H1 (cell line): ENCODE data around the gene EXOC2. TPM values are rescaled to one million over a fixed set of nuclear protein-coding genes. Genes with fewer than 3 reads are reported as not detected.

ENCODE experiments used
- CTCF ChIA-PET: fragments of 300-600 bp; sonication (Branson Sonifier 250); formaldehyde crosslinking; loops from one replicate; lab custom pipeline; 2021; ENCODE audit not compliant: partially characterized antibody; lab: Charles Lee
- POLR2A ChIA-PET: fragments of 300-600 bp; sonication (Branson Sonifier 250); formaldehyde crosslinking; loops from one replicate; lab custom pipeline; 2021; ENCODE audit warnings: inconsistent platforms; ENCODE audit not compliant: partially characterized antibody; lab: Charles Lee
- DNase-seq, 2 experiments: peaks; one replicate each; pipeline versions ENCODE4 v3.0.0 to v3.0.0-alpha.2; 2010 to 2022; ENCODE audit warnings: low spot score in 2 of 2, low read depth in 1 of 2, mixed read lengths in 1 of 2
- FAIRE-seq: peaks from 2 replicates; lab custom pipeline; 2011; peaks lifted over from hg19 to GRCh38; lab: Jason Lieb, UNC
- H2AFZ ChIP-seq: 2 replicates; pipeline ENCODE4 v1.8.1; 2012; ENCODE audit warnings: low read length, inconsistent platforms
- H2AK5ac ChIP-seq: 2 replicates; pipeline ENCODE4 v1.6.1; 2013; ENCODE audit warnings: low read depth, low read length
- H2BK120ac ChIP-seq: replicated peaks from 2 replicates; pipeline ENCODE3; 2013; ENCODE audit warnings: low read depth, low read length, inconsistent platforms
- H2BK12ac ChIP-seq: 2 replicates; pipeline ENCODE4 v1.6.1; 2013; ENCODE audit warnings: low read depth, low read length
- H2BK15ac ChIP-seq: 2 replicates; pipeline ENCODE4 v1.6.1; 2013; ENCODE audit warnings: low read length
- H2BK20ac ChIP-seq: 2 replicates; pipeline ENCODE4 v1.6.1; 2013; ENCODE audit warnings: low read length
- H2BK5ac ChIP-seq: 2 replicates; pipeline ENCODE4 v1.6.1; 2013; ENCODE audit warnings: low read depth, low read length
- H3K14ac ChIP-seq: 2 replicates; pipeline ENCODE4 v1.6.1; 2013; ENCODE audit warnings: inconsistent platforms; ENCODE audit not compliant: insufficient read length
- H3K18ac ChIP-seq: 2 replicates; pipeline ENCODE4 v1.6.1; 2013; ENCODE audit warnings: low read length; ENCODE audit errors: extremely low read depth
- H3K23ac ChIP-seq: 2 replicates; pipeline ENCODE4 v1.6.1; 2013; ENCODE audit warnings: inconsistent platforms; ENCODE audit not compliant: insufficient read length
- H3K23me2 ChIP-seq: 2 replicates; pipeline ENCODE4 v1.6.1; 2013; ENCODE audit warnings: low read depth, low read length
- H3K27ac ChIP-seq: 2 replicates; pipeline ENCODE4 v1.6.1; 2011; ENCODE audit warnings: low read depth, low read length, inconsistent platforms
- H3K27me3 ChIP-seq, 4 experiments: replicated peaks in 1 of 4; 1 replicate in 1 of 4; 2 replicates in 3 of 4; pipeline versions ENCODE4 v1.6.1 to v1.8.1; 2011 to 2013; ENCODE audit warnings: low read length in 3 of 4, mild to moderate bottlenecking in 3 of 4, inconsistent platforms in 2 of 4, mixed read lengths in 2 of 4, moderate library complexity in 1 of 4; ENCODE audit not compliant: control insufficient read depth in 3 of 4, insufficient read depth in 3 of 4; ENCODE audit errors: extremely low read depth in 1 of 4
- H3K36me3 ChIP-seq, 4 experiments: 2 replicates each; pipeline versions ENCODE4 v1.6.1 to v1.8.1; 2011 to 2013; ENCODE audit warnings: mild to moderate bottlenecking in 4 of 4, low read length in 3 of 4, moderate library complexity in 2 of 4, control low read depth in 1 of 4, inconsistent platforms in 1 of 4; ENCODE audit not compliant: insufficient read depth in 4 of 4, control insufficient read depth in 2 of 4
- H3K4ac ChIP-seq: replicated peaks from 2 replicates; pipeline ENCODE3; 2013; ENCODE audit warnings: low read length, low read depth, mixed read lengths, inconsistent platforms; ENCODE audit not compliant: insufficient read length
- H3K4me1 ChIP-seq, 4 experiments: replicated peaks in 1 of 4; 1 replicate in 1 of 4; 2 replicates in 3 of 4; pipeline versions ENCODE4 v1.6.1 to v1.8.1; 2011 to 2013; ENCODE audit warnings: low read length in 3 of 4, inconsistent platforms in 2 of 4, mixed read lengths in 1 of 4; ENCODE audit not compliant: insufficient read depth in 4 of 4, control insufficient read depth in 3 of 4
- H3K4me2 ChIP-seq, 2 experiments: 2 replicates each; pipeline versions ENCODE4 v1.6.1 to v1.8.1; 2011 to 2013; ENCODE audit warnings: low read depth in 2 of 2, low read length in 2 of 2, control low read depth in 1 of 2, inconsistent platforms in 1 of 2, mild to moderate bottlenecking in 1 of 2; ENCODE audit not compliant: insufficient read depth in 1 of 2
- H3K4me3 ChIP-seq, 4 experiments: fragments of 200-600, 300-600 bp in 1 of 4; sonication (generic), shearing (Covaris generic), sonication (Bioruptor Twin) in 1 of 4; 2 replicates each; pipeline versions ENCODE4 v1.5.1 to v1.8.1; 2011 to 2016; ENCODE audit warnings: low read length in 4 of 4, low read depth in 3 of 4, control low read depth in 2 of 4, inconsistent platforms in 2 of 4, mild to moderate bottlenecking in 2 of 4, mixed read lengths in 1 of 4, moderate library complexity in 1 of 4; ENCODE audit not compliant: insufficient read depth in 2 of 4; ENCODE audit errors: extremely low read depth in 1 of 4
- H3K56ac ChIP-seq: replicated peaks from 2 replicates; pipeline ENCODE3; 2013; ENCODE audit warnings: low read depth, mild to moderate bottlenecking, mixed read lengths, low read length, inconsistent platforms; ENCODE audit not compliant: insufficient read length
- H3K79me1 ChIP-seq: 2 replicates; pipeline ENCODE4 v1.6.1; 2013; ENCODE audit warnings: low read depth, low read length, control low read depth
- H3K79me2 ChIP-seq, 2 experiments: 2 replicates each; pipeline versions ENCODE4 v1.6.1 to v1.8.1; 2012 to 2013; ENCODE audit warnings: low read length in 2 of 2, mild to moderate bottlenecking in 2 of 2, inconsistent platforms in 1 of 2; ENCODE audit not compliant: insufficient read depth in 2 of 2, control insufficient read depth in 1 of 2
- H3K9ac ChIP-seq, 4 experiments: replicated peaks in 1 of 4; 1 replicate in 1 of 4; 2 replicates in 3 of 4; pipeline versions ENCODE4 v1.6.1 to v1.8.1; 2011 to 2013; ENCODE audit warnings: low read depth in 3 of 4, low read length in 3 of 4, control low read depth in 2 of 4, mild to moderate bottlenecking in 2 of 4, moderate library complexity in 2 of 4, inconsistent platforms in 1 of 4; ENCODE audit errors: extremely low read depth in 1 of 4
- H3K9me3 ChIP-seq, 2 experiments: 2 replicates each; pipeline versions ENCODE4 v1.6.1 to v1.8.1; 2012 to 2013; ENCODE audit warnings: mild to moderate bottlenecking in 2 of 2, moderate library complexity in 2 of 2, control low read depth in 1 of 2, inconsistent platforms in 1 of 2, low read depth in 1 of 2, low read length in 1 of 2, mixed read lengths in 1 of 2; ENCODE audit not compliant: insufficient read depth in 2 of 2
- H4K20me1 ChIP-seq, 2 experiments: replicated peaks in 1 of 2; 2 replicates each; pipeline versions ENCODE3 to v1.8.1; 2011 to 2013; ENCODE audit warnings: inconsistent platforms in 2 of 2, low read length in 2 of 2, mild to moderate bottlenecking in 1 of 2; ENCODE audit not compliant: insufficient read depth in 2 of 2, control insufficient read depth in 1 of 2
- H4K5ac ChIP-seq: 2 replicates; pipeline ENCODE4 v1.6.1; 2013; ENCODE audit warnings: low read length, low read depth, mixed read lengths, inconsistent platforms; ENCODE audit not compliant: insufficient read length
- H4K8ac ChIP-seq: 2 replicates; pipeline ENCODE4 v1.8.0; 2013; ENCODE audit warnings: mild to moderate bottlenecking, moderate library complexity, low read length, inconsistent platforms; ENCODE audit not compliant: insufficient read depth; ENCODE audit errors: extremely low read depth
- H4K91ac ChIP-seq: replicated peaks from 2 replicates; pipeline ENCODE3; 2013; ENCODE audit warnings: low read length, mixed read lengths, inconsistent platforms; ENCODE audit not compliant: insufficient read length
- ATF3 ChIP-seq: IDR thresholded peaks from 2 replicates; pipeline ENCODE4 v1.6.1; 2011; ENCODE audit warnings: low read depth, mild to moderate bottlenecking, low read length; ENCODE audit not compliant: insufficient read depth
- CREB1 ChIP-seq: IDR thresholded peaks from 2 replicates; pipeline ENCODE4 v1.6.1; 2012; ENCODE audit warnings: inconsistent platforms
- KDM4A ChIP-seq: IDR thresholded peaks from one replicate; pipeline ENCODE4 v1.7.1; 2012; ENCODE audit warnings: low read depth, mild to moderate bottlenecking, moderate library complexity, low read length, inconsistent platforms; ENCODE audit not compliant: severe bottlenecking
- PHF8 ChIP-seq: fragments of 200-600 bp; sonication (generic); conservative IDR thresholded peaks from 2 replicates; pipeline ENCODE4 v1.7.1; 2012; ENCODE audit warnings: low read depth, mild to moderate bottlenecking, inconsistent platforms, low read length, moderate library complexity
- POLR2A ChIP-seq, 2 experiments: IDR thresholded peaks; 1 replicate in 1 of 2; 2 replicates in 1 of 2; pipeline ENCODE4 v1.6.1; 2011; ENCODE audit warnings: low read depth in 2 of 2, low read length in 2 of 2, mild to moderate bottlenecking in 2 of 2; ENCODE audit errors: control extremely low read depth in 1 of 2
- WGBS, 2 experiments: shearing (Covaris generic) in 1 of 2; methylation state at CpG; one replicate each; pipeline versions ENCODE4 v1.1.6 to v1.1.7; 2013 to 2015; ENCODE audit warnings: low lambda C conversion rate in 2 of 2, mixed read lengths in 2 of 2, inconsistent platforms in 1 of 2, low coverage in 1 of 2, missing lambda C conversion rate in 1 of 2; ENCODE audit not compliant: insufficient replicate concordance in 2 of 2, insufficient coverage in 1 of 2, insufficient read length in 1 of 2; ENCODE audit errors: extremely low coverage in 1 of 2, missing lambda C conversion rate in 1 of 2; 5-methylcytosine and 5-hydroxymethylcytosine counted together
- polyA plus RNA-seq, 7 experiments: library from polyadenylated mRNA; depleted of rRNA in 3 of 7; stranded (reverse) in 5 of 7; unstranded in 2 of 7; fragments of >200 nt in 5 of 7; fragments of 200-250 nt in 2 of 7; gene quantifications; 1 replicate in 5 of 7; 2 replicates in 1 of 7; 4 replicates in 1 of 7; pipeline versions ENCODE4 v1.2.1 to v1.2.3, GENCODE V29; 2011 to 2013; ENCODE audit warnings: missing spikeins in 2 of 7, mixed read lengths in 2 of 7
- total RNA-seq: library from RNA; stranded (reverse); fragmentation: NEBNext Ultra II Directional; extraction: Animal tissue kit (Norgen Biotek cat#: 25700); gene quantifications from 2 replicates; pipeline ENCODE4 v1.2.1, GENCODE V29; 2021

The EXOC2 gene
- total and polyA plus RNA-seq, 2 of the 8 experiments (the other 6 are each of a cell fraction or from before 2014, with no cell fraction given), result 25.5 to 44.4 TPM

GRCh38 chr6:509676-510075 is 183.3 kb downstream of the EXOC2 start:
- 98% methylated on average over 4 of the region's 4 CpGs; no CpG with 5 or more reads in 1 of the 2 experiments for WGBS, 2 experiments
- CTCF ChIA-PET, result interaction anchor here (0.7 kb wide), 1 partner anchor 1723 kb away, joined by 5 read pairs; no protein-coding TSS in a partner anchor
- Histone ChIP-seq H3K4me1 (peaks cover 0 to 3% (median 0%) of the 10 kb centered on the region in 4 experiments; a peak in 1 of 7 replicates), H3K79me2 (no peaks in the 10 kb centered on the region), H3K23me2 (no peaks in the 10 kb centered on the region), H4K5ac (no peak overlapping the region), H3K4me2 (no peak overlapping the region), H3K9me3 (no peaks in the 10 kb centered on the region), H4K20me1 (peaks cover 0 to 2% of the 10 kb centered on the region in 2 experiments), H3K18ac (no peak overlapping the region), H2BK5ac (no peak overlapping the region), H3K27ac (no peak overlapping the region), H3K4me3 (no peak overlapping the region), H3K23ac (no peak overlapping the region), H3K4ac (no peak overlapping the region), H3K27me3 (no peaks in the 10 kb centered on the region), H2BK120ac (no peak overlapping the region), H4K91ac (no peak overlapping the region), H3K36me3 (no peaks in the 10 kb centered on the region; a peak in 1 of 8 replicates), H3K79me1 (no peaks in the 10 kb centered on the region), H2AK5ac (no peak overlapping the region), H3K56ac (no peak overlapping the region), H2BK20ac (no peak overlapping the region), H3K9ac (no peak overlapping the region), H2BK15ac (no peak overlapping the region), H2AFZ (no peak overlapping the region), H4K8ac (no peak overlapping the region), H2BK12ac (no peak overlapping the region), H3K14ac (no peak overlapping the region)
- POLR2A ChIA-PET, result no interaction called here
- FAIRE-seq (no peak), DNase-seq (no peak)
- TF ChIP-seq PHF8 (no peak), KDM4A (no peak), ATF3 (no peak), POLR2A (IDR thresholded peaks at IDR 0.05; ENCODE audit: control extremely low read depth in 1 of 2, low read depth in 2 of 2, low read length in 2 of 2) (no peak), CREB1 (no peak)
